Measurements from ENCODE around the gene SORBS1.

DNA sequence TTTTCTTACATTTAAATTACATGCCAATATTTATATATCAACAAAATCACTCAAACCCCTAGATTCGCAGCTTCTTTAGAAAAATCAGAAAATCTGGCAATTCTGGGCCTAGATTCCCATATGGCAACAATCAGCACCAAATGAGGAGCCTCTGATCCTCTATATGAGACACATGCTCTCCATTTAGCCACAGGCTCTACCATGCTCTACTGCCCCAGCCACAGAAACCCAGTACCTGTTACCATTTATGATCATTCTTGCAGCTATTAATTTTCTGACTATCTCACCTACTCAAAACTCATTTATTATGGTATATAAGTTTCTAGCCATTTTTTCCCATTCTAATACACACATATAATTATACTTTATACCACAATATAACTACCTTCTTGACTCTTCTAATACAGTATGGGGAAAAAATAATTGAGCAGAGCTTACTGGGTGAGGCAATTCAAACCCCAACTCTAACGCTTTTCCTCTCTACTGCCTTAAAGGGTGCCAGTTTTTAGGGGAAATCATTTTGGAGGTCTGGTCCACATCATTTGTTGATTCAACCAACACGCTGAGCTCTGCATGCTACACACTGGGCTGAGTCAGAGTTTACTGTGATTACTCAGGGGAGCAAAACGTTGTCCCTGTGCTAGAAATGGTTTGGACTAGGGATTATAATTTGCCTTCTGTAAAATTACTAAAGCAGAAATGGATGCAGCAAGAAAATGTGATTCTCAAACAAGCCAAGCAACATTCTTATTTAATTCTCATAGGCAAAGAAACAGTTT lies 281.9 kb downstream of the SORBS1 start:
- TF ChIP-seq, protein P1, sequence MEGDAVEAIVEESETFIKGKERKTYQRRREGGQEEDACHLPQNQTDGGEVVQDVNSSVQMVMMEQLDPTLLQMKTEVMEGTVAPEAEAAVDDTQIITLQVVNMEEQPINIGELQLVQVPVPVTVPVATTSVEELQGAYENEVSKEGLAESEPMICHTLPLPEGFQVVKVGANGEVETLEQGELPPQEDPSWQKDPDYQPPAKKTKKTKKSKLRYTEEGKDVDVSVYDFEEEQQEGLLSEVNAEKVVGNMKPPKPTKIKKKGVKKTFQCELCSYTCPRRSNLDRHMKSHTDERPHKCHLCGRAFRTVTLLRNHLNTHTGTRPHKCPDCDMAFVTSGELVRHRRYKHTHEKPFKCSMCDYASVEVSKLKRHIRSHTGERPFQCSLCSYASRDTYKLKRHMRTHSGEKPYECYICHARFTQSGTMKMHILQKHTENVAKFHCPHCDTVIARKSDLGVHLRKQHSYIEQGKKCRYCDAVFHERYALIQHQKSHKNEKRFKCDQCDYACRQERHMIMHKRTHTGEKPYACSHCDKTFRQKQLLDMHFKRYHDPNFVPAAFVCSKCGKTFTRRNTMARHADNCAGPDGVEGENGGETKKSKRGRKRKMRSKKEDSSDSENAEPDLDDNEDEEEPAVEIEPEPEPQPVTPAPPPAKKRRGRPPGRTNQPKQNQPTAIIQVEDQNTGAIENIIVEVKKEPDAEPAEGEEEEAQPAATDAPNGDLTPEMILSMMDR (IDR thresholded peaks at IDR 0.05), result no peak
- TF ChIP-seq POLR2A (IDR thresholded peaks at IDR 0.05), result no peak
